Placental epithelial cell (primary cell): ENCODE measurements around the gene FAM9C. TPM values are rescaled to one million over a fixed set of nuclear protein-coding genes. Genes with fewer than 3 reads are reported as not detected.

ENCODE experiments used
- total RNA-seq: library from RNA; depleted of rRNA; stranded (reverse); fragments of >200 nt; gene quantifications from 2 replicates; pipeline ENCODE4 v1.2.3, GENCODE V29; 2012

The FAM9C gene
- not detected in 2 replicates for total RNA-seq

DNA sequence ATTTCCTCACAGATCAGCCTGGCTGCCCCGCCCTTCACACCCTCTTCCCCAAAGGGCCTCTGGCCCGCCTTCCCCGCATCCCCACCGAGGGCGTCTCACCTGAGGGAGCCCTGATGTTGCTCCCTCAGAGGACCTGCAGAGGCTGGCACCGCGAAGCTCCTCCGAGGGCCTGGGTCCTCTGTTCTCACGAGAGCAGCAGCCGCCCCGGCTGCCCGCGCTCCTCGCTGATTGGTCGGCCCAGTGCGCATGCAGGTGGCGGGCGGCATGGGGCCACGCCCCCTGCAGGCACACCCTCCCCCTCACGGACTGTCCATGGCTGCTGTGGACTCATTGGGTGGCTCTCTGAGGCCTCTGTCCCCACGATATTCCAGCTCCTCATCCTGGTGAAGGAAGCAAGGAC, at the start of gene FAM9C:
TSS of gene FAM9C (minus strand) at position 180 of the 400 bp plus-strand sequence. CDS start 831 bp downstream, outside the sequence.

Other genes starting within 250 kb of the FAM9C start
- under 0.01 TPM in 1 of 2 replicates, not detected in the other for gene TLR7, start 177.5 kb downstream of the FAM9C start, total RNA-seq
- under 0.01 TPM in 1 of 2 replicates, not detected in the other for gene TLR8, start 138.0 kb downstream of the FAM9C start, total RNA-seq
- 2,017 and 5,847 TPM in 2 replicates for gene TMSB4X, start 69.5 kb downstream of the FAM9C start, total RNA-seq